HG03175 (cell line): ENCODE data around the gene TRIM38.
"Not testable (repeated sequence)": the region's sequence is repeated elsewhere in the genome, so short reads cannot be mapped to it uniquely, and the experiment has no call there.

Source experiments
- ATAC-seq: cut with Tn5 transposase; IDR thresholded peaks from one replicate; pipeline ENCODE4 v1.9.1; 2021; ENCODE audit warnings: mild to moderate bottlenecking, moderate library complexity; ENCODE audit not compliant: unreplicated experiment

Gene TRIM38, protein sequence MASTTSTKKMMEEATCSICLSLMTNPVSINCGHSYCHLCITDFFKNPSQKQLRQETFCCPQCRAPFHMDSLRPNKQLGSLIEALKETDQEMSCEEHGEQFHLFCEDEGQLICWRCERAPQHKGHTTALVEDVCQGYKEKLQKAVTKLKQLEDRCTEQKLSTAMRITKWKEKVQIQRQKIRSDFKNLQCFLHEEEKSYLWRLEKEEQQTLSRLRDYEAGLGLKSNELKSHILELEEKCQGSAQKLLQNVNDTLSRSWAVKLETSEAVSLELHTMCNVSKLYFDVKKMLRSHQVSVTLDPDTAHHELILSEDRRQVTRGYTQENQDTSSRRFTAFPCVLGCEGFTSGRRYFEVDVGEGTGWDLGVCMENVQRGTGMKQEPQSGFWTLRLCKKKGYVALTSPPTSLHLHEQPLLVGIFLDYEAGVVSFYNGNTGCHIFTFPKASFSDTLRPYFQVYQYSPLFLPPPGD

DNA sequence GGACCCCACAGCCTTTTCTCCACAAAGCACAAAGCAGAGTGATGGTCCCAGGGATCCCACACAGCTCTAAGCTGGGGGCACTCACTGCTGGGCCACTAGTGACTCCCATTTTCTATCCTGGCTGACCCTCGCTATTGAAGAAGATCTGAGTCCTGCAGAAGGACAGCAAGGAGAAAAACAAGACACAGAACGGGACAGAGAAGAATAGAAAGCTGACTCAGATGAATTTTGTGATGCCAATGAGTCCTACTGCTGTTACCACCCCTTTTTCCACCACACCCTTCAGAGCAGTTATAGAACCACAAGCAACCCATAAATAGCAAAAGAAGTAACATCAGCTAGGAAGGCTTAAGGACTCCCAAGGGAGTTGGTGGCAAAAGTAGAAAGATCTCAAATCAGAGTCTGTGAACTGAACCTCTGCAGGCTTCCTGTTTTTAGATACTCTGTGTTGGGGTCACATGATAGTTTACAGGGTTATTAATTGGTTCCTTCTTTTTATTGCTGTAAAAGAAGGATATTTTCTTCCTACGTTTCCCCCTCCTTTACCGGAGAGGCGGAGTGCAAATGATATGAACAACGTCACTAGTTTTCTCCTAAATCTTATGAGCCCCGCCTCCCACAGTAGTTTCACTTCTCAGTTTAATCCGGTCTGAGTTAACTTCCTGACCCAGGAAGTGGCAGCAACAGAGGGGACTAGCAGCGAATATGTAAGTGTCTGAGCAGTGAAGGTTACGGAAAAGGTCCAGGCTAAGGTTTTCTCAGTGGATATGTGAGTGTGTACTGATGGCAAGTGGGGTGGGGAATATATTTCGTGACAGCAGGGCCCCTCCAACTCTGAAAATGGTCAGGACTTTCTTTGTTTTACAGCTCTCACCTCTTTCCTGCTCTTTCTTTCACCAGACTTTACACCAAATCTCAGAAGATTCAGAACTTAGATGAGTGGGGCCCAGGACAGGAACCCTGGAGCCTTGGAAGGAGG is at the start of gene TRIM38:
Gene TRIM38 (plus strand): TSS at position 654 of the 979 bp plus-strand sequence. CDS start 3,721 bp downstream, outside the sequence.
- ATAC-seq = peak; percentile 82

- no peak for ATAC-seq
These were observed 48.9 kb upstream of the TRIM38 start for GRCh38 chr6:25913741-25914140.

GRCh38 chr6:25916330-25916729 is 46.3 kb upstream of the TRIM38 start:
- ATAC-seq = no peak

DNA sequence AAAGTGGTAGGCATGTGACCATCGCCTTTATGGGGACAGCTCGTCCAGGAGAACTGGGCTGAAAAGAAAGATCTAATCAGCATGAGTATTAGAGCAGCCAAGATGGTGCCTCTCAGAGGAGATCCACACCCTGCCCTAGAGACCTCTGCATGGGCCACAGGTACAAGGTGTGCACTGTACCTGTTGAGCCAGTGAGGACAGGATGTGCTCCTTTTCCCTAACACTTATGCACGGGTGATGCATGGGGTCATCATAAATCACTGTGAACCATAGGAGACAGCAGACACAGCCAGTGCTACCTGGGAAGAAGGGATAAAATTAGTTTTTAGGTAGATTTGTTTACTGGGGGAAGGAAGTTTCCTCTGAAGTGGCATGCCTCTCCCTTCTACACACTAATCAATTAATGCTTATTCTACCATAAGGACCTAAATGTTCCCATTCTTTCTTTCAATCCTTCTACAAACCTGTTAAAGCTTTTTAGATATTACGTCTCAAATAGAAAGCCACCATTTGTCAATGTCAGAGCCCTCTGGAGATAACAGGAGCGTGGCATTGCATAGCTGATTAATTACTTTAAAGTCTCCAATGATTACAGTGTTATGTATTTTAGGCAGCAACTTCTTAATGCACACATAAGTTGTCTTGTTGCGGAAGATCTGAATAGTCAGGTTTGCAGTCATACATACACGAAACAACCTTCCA is 45.7 kb upstream of the TRIM38 start:
- ATAC-seq = no peak

DNA sequence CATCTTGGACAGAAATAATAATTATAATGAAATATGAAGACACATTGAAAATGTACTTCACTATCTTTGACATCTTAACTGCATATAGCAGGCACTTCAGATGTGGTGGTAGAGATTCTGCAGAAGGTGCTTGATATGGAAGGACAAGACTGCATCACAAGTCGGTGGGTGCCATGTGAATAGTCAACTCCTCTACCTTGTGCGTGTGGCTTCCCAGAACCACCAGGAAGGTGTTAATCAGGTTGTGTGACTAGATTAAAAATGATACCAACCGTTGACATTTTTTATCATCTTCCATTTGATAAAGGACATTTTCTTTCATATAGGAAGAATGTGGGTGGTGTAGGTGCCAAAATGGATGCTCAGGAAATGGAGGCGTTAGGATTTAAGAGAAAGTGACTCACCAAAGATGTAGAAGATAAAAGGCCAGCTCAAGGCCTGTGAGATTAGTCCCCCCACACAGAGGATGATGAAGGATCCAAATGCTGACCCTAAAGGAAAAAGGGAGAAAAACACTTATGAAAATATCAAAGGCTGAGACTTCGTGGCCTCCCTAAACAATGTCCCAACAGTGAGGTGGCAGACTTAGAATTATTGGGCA is 44.4 kb upstream of the TRIM38 start:
- ATAC-seq = no peak

GRCh38 chr6:25919657-25920056 is 42.9 kb upstream of the TRIM38 start:
- no peak for ATAC-seq

DNA sequence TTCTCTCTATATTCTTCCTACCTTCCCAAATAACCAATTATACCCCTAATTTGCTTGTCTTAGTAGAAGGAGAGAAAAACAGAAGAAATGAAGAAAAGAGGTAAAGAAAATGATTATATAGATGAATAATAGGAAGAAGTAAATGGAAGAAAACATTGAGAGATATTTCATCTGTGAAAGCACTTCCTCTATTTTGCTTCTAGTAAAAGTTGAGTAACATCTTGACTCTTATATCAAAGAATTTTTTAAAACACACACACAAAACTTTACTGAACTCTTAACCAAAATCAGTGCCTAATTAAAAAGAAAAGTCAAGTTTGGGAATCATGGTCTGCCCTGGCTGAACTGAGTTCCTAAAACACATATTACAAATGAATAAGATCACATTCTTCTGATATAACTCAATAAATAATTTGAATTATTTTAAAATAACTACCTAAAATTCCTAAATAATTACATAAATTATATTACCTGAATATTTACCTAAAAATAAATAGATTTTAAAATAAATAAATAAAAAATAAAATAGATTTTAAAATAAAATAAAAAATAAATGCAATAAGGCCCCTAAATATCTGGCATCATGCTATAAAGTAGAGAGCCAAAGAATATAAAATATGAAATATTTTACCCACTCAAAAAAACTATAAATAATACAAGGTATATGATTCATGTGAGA is 40.9 kb upstream of the TRIM38 start:
- ATAC-seq = no peak

DNA sequence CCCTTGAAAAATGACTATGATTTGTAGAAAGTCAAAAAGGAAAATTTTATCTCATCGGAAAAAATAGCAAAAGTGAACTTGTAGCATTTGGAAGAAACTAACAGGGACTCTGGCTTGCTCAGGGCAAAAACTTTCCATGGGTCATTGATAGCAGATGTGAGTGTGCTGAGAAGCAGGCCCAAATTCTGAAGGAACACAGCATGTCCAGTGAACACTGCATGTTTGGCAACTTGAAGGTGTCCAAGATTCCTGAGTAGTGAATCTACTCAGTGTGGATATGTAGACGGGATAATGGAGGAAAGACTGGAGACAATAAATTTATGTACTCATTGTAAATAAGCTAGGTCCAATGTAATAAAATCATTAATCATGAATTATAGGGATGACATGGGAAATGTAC is 40.3 kb upstream of the TRIM38 start:
- ATAC-seq = no peak

DNA sequence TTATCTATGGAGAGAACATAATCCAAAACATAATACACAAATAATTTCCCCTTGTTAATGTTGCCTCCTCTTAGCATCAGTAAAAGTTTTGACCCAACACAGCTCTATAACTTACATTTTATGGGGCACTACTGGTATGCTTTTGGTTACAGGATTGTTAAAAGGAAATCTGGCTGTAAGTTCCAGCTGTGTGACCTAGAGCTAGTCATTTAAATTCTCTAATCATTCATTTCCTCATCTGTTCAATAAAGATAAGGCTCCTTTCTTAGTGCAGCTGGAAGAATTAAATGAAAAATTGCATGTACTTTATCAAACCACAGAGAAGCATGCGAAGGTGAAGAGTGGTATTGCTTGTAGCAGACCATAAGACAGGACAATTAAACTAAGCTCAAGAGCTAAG is 36.7 kb upstream of the TRIM38 start:
- no peak for ATAC-seq

- ATAC-seq = no peak
These were observed 35.4 kb upstream of the TRIM38 start for GRCh38 chr6:25927178-25927577.

GRCh38 chr6:25927756-25928216 is 34.8 kb upstream of the TRIM38 start:
- ATAC-seq = no peak

DNA sequence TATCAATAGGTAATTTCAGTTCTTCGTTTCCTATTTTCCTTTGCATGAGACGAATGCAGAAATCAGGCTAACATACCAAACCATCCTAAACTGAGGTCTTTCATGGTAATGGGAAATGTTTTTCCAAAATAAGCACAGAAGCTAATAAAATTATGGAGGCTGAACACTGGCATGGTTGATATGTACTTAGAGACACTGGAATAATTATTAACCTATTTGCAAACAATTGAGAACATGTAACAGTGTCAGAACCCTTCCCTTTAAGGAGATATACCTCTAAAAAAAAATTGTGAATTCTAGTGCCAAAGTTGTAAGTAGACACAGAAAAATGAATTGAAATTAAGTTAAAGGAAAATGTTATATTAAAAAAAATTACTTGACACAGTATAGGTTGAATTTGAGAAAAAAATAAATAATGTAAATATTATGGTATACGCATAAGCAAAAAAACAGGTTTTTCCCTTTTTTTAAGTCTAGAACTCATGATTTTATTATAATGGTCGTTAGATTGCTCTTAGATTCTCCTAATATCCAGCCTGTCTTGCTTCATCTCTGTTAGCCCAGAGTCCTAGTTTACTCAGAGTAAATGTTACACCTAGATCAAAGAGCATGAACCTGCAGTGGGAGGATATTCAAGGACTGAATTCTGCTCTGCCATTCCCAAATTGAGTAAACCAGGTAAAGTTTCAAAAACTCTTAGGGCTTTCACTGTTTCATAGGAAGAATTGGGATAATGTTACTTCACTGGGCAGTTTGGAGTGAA is 33.9 kb upstream of the TRIM38 start:
- ATAC-seq = no peak

DNA sequence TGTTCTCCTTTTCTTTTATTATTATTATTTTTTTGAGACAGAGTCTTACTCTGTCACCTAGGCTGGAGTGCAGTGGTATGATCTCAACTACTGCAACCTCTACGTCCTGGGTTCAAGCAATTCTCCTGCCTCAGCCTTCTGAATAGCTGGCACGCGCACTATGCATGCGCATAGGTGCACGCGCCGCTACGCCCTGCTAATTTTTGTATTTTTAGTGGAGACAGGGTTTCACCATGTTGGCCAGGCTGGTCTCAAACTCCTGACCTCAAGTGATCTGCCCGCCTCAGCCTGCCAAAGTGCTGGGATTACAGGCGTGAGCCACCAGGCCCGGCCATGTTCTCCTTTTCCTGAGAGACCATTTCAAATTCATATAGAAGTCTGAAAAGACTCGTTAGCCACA is 32.8 kb upstream of the TRIM38 start:
- not testable (repeated sequence) for ATAC-seq

DNA sequence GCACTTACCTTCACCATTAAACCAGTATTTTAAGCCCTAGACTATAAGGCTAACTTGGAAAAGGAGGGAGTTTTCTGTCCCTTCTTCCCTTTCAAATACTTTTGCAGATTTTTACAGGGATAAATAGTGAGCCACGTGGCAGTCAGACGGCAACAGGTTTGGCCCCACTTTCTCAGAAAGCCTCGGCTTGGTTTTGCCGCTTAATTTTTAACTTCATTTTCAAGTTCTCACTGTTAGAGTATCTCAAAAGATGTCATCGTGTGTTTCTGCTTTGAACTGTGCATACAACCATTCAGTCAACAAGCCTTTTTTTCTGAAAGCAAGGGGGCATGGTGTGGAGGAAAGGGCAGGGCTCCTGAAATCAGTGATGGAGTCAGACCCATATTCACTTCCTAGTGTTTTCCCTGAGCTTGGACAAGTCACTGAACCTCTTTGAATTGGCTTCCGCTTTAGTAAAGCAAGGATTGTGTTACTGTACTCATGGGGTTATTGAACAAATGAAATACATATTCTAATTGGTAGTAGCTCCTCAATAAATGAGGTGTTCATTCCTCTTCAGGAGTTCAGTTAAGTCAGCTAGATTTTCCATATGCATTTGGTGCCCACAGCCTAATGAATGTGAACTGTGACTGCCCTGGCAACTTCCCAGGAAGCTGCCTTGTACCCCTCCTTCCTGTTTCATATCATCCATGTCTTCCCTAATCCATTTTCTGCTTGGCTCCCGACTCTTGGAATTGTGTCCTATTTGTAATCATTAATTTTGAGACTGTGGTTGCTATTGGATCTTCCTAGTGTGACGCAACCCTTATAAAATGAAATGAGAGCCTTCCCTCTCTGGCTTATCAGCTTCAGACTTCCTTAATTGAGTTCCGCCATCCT is 31.8 kb upstream of the TRIM38 start, which contains the start of gene SLC17A2:
Gene SLC17A2 (minus strand): TSS at position 160 of the 879 bp plus-strand sequence. CDS start 4,895 bp downstream, outside the sequence.
- no peak for ATAC-seq

GRCh38 chr6:25931411-25931709 is 31.2 kb upstream of the TRIM38 start:
- no peak for ATAC-seq

- no peak for ATAC-seq
These were observed 28.4 kb upstream of the TRIM38 start for GRCh38 chr6:25934156-25934555.

DNA sequence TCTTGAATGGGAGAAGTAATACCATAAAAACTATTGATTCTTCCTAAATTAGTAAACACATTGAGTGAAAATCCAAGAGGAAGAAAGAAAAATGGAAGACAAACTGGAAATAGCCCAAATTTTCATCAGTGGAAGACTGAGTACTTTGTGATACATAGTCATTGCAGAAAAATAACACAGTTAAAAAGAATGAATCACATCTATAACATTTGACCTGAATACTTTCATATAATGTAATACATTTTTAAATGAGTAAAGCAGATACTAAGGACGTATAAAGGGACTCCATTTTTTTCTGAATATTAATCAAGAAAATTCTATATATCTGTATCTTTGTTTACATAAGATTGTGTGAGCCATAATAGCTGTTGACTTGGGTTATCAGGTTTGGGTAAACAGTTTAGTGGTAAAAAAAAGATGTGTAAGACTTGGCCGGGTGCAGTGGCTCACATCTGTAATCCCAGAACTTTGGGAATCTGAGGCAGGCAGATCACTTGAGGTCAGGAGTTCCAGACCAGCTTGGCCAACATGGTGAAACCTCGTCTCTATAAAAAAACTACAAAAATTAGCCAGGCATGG is 27.8 kb upstream of the TRIM38 start:
- no peak for ATAC-seq

- ATAC-seq = no peak
These were observed 26.6 kb upstream of the TRIM38 start for GRCh38 chr6:25935953-25936352.
